ENCODE results near the gene SERHL2.
"Not testable (repeated sequence)": the region's sequence is repeated elsewhere in the genome, so short reads cannot be mapped to it uniquely, and the experiment has no call there.

GRCh38 chr22:42529435-42529834, 24.3 kb upstream of the SERHL2 start:
- TF ChIP-seq, protein P1, sequence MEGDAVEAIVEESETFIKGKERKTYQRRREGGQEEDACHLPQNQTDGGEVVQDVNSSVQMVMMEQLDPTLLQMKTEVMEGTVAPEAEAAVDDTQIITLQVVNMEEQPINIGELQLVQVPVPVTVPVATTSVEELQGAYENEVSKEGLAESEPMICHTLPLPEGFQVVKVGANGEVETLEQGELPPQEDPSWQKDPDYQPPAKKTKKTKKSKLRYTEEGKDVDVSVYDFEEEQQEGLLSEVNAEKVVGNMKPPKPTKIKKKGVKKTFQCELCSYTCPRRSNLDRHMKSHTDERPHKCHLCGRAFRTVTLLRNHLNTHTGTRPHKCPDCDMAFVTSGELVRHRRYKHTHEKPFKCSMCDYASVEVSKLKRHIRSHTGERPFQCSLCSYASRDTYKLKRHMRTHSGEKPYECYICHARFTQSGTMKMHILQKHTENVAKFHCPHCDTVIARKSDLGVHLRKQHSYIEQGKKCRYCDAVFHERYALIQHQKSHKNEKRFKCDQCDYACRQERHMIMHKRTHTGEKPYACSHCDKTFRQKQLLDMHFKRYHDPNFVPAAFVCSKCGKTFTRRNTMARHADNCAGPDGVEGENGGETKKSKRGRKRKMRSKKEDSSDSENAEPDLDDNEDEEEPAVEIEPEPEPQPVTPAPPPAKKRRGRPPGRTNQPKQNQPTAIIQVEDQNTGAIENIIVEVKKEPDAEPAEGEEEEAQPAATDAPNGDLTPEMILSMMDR (IDR thresholded peaks at IDR 0.05; ENCODE audit: extremely low read depth in 1 of 2, insufficient read depth in 1 of 2, low read depth in 1 of 2, low read length in 2 of 2): not testable (repeated sequence)
- not testable (repeated sequence) for TF ChIP-seq POLR2A (IDR thresholded peaks at IDR 0.05; ENCODE audit: low read depth, low read length); MYC (IDR thresholded peaks at IDR 0.05; ENCODE audit: low read depth, low read length); MAX (IDR thresholded peaks at IDR 0.05; ENCODE audit: insufficient read depth, insufficient read length); GATA2 (IDR thresholded peaks at IDR 0.05; ENCODE audit: insufficient read depth, insufficient read length, low read depth, low read length); JUN (IDR thresholded peaks at IDR 0.05; ENCODE audit: borderline replicate concordance, insufficient read depth, insufficient read length, low read depth); POLR2AphosphoS5 (IDR thresholded peaks at IDR 0.05; ENCODE audit: insufficient read depth, low read depth, low read length); FOS (IDR thresholded peaks at IDR 0.05; ENCODE audit: borderline replicate concordance, insufficient read depth, low read length); EZH2 (IDR thresholded peaks at IDR 0.05; ENCODE audit: borderline replicate concordance, low read depth, low read length, severe bottlenecking)

All from endothelial cell of umbilical vein (primary cell).